ENCODE results near the gene ABCB9.

The ABCB9 gene

GRCh38 chr12:122994781-122995502 lies 28.7 kb upstream of the ABCB9 start:
- no peak for DNase-seq

- DNase-seq, result no peak
Observed at GRCh38 chr12:122994140-122994675, 27.9 kb upstream of the ABCB9 start.

- DNase-seq, result no peak
Observed at GRCh38 chr12:122992386-122992785, 26.1 kb upstream of the ABCB9 start.

- no peak for DNase-seq
Observed at GRCh38 chr12:122991623-122992275, 25.5 kb upstream of the ABCB9 start.

- DNase-seq, result no peak
Observed at GRCh38 chr12:122990961-122991622, 24.8 kb upstream of the ABCB9 start.

- DNase-seq, result no peak
Observed at GRCh38 chr12:122990561-122990960, 24.3 kb upstream of the ABCB9 start.

- no peak for DNase-seq
Observed at GRCh38 chr12:122989874-122990419, 23.7 kb upstream of the ABCB9 start.

GRCh38 chr12:122989225-122989839 lies 23.1 kb upstream of the ABCB9 start:
- DNase-seq, result no peak

- DNase-seq, result no peak
Observed at GRCh38 chr12:122988612-122989212, 22.4 kb upstream of the ABCB9 start.

GRCh38 chr12:122988036-122988435 lies 21.8 kb upstream of the ABCB9 start:
- DNase-seq, result no peak

GRCh38 chr12:122987086-122987951 lies 21.1 kb upstream of the ABCB9 start:
- DNase-seq, result no peak

- no peak for DNase-seq
Observed at GRCh38 chr12:122986258-122986871, 20.1 kb upstream of the ABCB9 start.

- no peak for DNase-seq
Observed at GRCh38 chr12:122985338-122986257, 19.3 kb upstream of the ABCB9 start.

GRCh38 chr12:122984612-122985337 lies 18.5 kb upstream of the ABCB9 start:
- no peak for DNase-seq

- no peak for DNase-seq
Observed at GRCh38 chr12:122983789-122984515, 17.7 kb upstream of the ABCB9 start.

- DNase-seq, result no peak
Observed at GRCh38 chr12:122982963-122983788, 16.9 kb upstream of the ABCB9 start.

GRCh38 chr12:122982477-122982815 lies 16.2 kb upstream of the ABCB9 start:
- DNase-seq, result no peak
